HG03378 (cell line): ENCODE data around the gene GNLY.
A peak's percentile ranks its signal among the peaks of the same experiment; 100 is the strongest.
"Not testable (repeated sequence)": the region's sequence is repeated elsewhere in the genome, so short reads cannot be mapped to it uniquely, and the experiment has no call there.

Experiments
- ATAC-seq: cut with Tn5 transposase; IDR thresholded peaks from one replicate; pipeline ENCODE4 v1.9.1; 2021; ENCODE audit warnings: mild to moderate bottlenecking, moderate library complexity; ENCODE audit not compliant: unreplicated experiment

Gene GNLY

GRCh38 chr2:85663594-85664565 is 30.3 kb upstream of the GNLY start:
- ATAC-seq = no peak

DNA sequence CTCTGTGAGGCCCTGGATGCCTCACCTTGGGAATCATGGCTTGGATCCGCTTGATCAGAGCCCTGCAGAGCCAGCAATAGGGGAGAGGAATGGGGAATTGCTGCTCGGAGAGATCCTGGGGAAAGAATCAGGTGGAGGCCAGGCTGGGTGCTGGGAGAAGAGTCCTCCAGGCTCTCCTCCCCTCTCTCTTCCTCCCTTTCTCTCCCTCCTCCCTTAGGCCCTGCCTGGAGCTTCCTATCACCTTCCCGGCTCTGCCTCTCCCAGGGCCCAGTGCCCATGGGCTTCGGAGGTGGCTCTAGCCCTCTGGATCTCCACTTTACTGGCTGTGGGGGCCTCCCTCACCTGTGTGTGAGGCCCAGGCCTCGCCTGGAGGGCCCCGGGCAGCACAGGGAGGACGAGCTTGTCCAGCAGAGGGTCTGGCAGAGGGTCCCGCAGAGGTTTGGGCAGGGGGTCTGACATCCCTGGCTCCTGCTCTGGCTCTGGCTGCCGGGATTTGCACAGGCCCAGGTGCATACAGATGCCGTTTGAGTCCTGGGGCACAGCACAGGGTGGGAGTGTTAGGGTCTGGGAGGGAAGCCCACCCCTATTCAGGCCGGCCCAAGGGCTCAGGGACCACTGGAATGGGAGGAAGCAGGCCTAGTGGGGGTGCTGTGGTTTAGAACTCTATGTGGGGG is 28.8 kb upstream of the GNLY start:
- ATAC-seq = no peak

GRCh38 chr2:85666016-85666415 is 28.1 kb upstream of the GNLY start:
- no peak for ATAC-seq

- no peak for ATAC-seq
These were observed 27.5 kb upstream of the GNLY start for GRCh38 chr2:85666435-85667316.

DNA sequence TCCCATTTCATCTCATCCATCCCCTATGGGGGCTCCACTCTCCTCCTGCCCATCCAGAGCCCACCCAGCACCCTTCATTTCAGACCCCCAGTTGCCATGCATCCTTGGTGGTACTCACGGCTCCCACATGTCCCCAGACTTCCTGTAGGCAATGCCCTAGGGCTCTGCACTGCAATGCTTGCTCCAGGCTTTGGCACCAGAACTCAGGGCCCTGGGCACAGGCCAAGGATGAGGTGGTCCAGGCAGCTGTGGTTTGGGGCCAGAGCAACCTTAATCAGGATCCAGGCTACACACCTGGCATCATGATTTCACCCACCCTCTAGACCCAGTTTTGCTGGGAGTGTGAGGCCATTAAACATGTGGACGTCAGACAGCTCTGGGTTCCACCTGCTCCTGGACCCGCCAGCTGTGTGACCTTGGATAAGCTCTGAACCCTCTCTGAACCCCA is 26.6 kb upstream of the GNLY start:
- no peak for ATAC-seq

DNA sequence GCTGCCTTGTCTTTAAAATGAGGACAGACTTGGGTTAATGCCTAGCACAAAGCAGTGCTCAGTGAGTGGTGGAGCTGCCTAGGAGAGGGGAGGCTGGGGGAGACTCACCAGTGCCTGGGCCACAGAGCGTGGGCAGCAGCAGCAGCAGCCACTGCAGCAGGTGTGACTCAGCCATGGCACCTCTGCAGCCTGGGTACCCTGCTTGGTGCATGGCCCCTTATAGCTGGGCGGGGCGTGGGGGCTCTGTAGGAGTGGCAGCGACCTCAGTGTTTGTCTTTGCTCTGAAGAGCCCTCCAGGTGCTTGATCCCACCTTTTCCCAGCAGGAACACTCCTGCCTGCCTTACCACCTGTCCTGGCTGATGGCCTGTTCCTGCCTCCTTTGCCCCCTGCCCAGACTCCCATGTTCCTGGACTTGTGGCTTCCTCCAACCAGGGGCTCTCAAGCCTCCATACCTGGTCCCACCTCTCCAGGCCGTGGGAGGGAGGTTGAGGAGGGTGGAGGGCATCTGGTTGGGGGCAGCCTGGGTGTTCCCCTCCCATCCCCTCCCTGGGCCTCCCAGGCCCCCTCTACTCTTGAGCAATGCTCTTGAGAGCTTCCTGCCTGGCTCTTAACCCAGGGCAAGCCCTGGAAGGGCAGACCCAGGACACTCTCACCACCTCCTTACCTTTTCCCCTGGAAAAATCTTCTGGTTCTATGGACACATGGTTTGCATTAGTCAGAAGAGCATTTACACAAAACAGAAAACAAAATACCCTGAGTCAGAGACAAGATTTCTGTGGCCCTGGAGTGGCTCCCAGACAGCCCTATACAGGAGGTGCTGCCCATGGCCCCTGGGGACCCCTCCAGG is 25.9 kb upstream of the GNLY start, which contains the start of gene SFTPB:
TSS of gene SFTPB (minus strand) at position 191 of the 848 bp plus-strand sequence. CDS start at position 175, 16 bp downstream.
- ATAC-seq = no peak

DNA sequence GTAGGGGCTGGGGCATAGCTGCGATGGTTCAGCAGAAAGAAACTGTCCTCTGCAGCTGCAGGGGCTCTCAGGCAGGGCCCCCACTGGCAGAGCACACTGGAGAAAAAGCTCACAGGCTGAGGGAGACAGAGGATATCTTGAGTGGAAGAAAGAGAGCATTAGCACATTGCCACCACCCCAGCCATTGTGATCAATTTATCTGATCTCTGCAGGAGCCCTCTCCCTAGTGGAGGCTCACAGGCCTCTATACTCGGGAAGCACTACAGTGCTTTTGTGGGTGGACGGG is 25.4 kb upstream of the GNLY start:
- ATAC-seq = no peak

DNA sequence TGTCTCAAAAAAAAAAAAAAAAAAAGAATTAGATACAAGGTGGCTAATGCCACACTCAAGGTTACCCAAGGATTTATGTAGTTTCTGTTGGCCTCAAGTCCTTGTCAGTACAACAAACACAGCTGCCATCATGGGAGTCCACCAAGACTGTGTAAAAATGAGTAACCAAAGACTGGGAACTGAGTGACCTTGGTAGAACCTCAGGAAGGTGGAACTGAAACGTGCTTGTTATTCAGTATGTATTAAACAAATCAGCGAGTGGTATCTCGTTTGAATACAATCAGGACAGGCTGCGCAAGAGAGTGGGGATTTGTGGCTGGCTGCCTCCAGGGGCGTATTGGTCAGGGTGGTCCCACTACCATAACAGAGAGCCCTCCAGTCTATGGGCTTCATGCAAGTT is 24.6 kb upstream of the GNLY start:
- peak; percentile 77 for ATAC-seq

DNA sequence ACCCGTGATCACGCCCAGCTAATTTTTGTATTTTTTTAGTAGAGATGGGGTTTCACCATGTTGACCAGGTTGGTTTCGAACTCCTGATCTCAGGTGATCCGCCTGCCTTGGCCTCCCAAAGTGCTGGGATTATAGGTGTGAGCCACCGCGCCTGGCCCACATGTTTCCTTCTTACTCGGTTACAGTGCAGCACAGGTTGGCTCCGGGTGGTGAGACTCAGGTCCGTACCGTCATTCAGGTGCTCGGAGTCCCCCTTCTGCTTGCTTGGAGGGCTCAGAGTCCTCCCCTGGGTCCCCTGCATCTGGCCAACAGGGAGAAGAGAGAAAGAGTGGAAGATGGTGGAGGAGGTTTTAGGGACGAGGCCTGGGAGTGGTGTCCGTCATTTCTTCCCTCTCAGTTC is 23.7 kb upstream of the GNLY start:
- not testable (repeated sequence) for ATAC-seq

DNA sequence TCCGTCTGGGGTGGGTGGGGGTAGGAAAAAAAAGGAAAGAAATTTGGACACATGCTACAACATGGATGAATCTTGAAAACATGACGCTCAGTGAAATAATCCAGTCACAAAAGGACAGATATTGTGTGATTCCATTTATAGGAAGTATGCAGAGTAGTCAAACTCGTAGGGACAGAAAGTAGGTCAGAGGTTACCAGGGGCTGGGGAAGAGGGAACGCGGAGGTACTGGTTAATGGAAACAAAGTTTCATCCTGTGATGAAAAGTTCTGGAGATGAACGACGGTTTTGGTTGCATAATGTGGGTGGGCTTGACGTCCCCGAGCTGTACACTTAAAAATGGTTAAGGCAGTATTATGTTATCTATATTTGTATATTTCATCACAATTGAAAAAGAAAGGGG is 21.7 kb upstream of the GNLY start:
- ATAC-seq = no peak

GRCh38 chr2:85673716-85674375 is 20.3 kb upstream of the GNLY start:
- ATAC-seq = no peak

DNA sequence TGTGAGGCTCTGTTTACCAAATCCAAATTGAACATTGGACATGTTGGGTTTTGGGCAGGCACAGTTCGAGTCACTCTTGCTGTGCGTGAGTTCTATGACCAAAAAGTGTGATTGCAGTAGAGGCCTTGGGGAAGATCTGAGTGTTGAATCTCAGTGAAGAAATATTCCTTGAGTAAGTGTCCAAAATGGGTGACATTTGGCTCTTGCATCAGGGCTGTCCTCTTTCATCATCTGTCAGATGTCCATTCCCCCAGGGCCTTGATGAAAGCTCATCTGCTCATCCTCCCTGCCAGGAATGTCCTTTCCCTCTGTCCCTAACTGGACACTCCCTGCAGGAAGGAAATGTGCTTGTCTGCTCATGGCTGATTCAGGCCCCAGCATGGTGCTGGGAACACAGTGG is 19.7 kb upstream of the GNLY start:
- ATAC-seq = no peak

DNA sequence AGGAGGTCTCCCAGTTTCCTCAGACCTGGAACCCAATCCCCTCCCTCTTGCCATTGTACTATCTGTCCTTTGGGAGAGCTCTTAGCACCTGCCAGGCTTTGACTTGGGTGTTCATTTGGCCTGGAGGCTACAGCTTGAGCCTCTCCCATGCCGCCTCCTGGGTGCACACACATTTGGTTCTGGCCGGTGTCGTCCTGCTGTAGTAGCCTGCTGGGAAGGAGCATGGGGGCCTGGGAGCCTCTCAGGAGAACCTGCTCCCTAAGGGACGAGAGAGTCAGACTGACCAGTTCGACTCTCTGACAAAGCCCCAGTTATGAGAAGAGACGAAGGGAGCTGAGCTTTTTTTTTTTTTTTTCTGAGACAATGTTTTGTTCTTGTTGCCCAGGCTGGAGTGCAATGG is 18.7 kb upstream of the GNLY start:
- no peak for ATAC-seq

DNA sequence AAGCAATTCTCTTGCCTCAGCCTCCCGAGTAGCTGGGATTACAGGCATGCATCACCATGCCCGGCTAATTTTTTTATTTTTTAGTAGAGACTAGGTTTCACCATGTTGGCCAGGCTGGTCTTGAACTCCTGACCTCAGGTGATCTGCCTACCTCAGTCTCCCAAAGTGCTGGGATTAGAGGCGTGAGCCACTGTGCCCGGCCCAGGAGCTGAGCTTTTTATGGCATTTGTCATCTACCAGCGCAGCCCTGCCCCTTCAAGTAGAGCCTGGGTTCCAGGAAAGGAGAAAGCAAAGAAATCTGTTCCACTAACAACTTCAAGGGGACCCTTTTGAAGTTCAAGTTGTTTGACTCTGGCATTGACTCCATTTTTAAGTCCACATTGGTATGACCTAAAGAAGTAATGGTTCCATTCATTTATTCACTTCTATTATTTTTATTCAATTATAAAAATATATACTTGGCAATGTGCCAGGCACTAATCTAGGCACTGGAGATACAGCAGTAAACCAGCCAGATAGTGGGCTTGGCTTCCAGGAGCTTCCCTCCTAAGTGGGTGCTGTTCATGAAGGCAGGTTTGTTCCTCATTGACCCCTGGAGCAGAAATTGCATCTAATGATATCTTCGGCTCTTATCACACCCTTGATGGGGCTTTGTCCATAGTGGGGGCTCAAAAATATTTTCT is 18.2 kb upstream of the GNLY start:
- no peak for ATAC-seq

GRCh38 chr2:85678377-85678776 is 15.8 kb upstream of the GNLY start:
- ATAC-seq = no peak

GRCh38 chr2:85678794-85679672 is 15.1 kb upstream of the GNLY start:
- peak; percentile 65 for ATAC-seq

DNA sequence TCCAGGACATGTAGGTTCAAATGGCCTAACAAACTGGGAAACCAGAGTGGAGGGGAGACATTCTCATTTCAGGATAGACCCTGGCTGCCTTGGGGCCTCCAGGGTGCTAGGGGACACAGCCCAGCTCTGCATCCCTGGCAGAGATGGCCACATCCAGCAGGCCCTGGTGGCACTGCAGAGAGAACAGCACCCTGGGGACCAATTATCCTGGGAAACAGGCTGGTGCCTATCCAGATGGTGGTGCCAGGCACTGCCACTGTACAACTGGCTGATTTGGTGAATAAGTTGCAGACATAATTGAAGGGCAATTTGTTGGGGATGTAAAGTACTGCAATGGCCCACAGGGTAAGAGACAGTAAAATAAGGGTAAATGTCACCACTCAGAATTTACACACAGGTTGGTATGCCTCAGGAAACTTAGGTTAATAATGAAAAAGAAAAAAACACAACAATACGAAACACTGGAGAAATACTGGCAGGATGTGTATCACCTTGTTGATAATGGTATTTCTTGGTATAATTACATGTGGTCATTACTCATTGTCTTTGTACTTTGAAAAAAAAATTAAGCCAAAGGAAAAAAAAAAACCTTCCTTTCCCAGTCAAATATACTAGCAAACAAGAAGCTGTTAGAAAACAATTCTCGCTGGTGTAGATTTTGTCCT is 13.3 kb upstream of the GNLY start:
- no peak for ATAC-seq

- ATAC-seq = no peak
These were observed 12.8 kb upstream of the GNLY start for GRCh38 chr2:85681372-85681763.
